GM20000 (cell line): Measurements from ENCODE around the gene TSHZ2.

Experiments
- DNase-seq: peaks from one replicate; pipeline ENCODE4 v3.0.0; 2012; ENCODE audit warnings: low spot score
- TF ChIP-seq, protein P1 (sequence below): IDR thresholded peaks from 2 replicates; pipeline ENCODE4 v1.5.1; 2012; ENCODE audit warnings: mild to moderate bottlenecking, control low read depth; ENCODE audit errors: extremely low read depth, missing control alignments

TSHZ2 gene

DNA sequence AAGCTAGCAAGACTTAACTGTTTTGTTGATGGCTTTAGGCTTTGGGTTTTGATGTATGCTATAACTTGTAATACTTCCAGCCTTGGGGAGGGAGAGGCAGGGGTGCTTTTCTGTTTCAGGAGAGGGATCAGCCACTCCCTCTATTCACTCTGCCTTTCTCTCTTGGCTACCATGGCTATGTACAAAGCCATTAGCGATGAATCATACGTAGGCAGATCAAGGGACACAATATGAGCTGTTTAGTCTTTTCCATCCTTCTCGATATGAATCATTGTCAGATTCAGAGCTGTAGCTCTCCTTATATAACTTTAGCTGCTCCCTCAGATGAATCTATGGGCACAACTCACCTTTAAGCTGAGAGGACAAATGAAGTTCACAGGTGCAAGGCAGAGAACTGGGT is 230.6 kb downstream of the TSHZ2 start:
- no peak for DNase-seq
- TF ChIP-seq, protein P1, sequence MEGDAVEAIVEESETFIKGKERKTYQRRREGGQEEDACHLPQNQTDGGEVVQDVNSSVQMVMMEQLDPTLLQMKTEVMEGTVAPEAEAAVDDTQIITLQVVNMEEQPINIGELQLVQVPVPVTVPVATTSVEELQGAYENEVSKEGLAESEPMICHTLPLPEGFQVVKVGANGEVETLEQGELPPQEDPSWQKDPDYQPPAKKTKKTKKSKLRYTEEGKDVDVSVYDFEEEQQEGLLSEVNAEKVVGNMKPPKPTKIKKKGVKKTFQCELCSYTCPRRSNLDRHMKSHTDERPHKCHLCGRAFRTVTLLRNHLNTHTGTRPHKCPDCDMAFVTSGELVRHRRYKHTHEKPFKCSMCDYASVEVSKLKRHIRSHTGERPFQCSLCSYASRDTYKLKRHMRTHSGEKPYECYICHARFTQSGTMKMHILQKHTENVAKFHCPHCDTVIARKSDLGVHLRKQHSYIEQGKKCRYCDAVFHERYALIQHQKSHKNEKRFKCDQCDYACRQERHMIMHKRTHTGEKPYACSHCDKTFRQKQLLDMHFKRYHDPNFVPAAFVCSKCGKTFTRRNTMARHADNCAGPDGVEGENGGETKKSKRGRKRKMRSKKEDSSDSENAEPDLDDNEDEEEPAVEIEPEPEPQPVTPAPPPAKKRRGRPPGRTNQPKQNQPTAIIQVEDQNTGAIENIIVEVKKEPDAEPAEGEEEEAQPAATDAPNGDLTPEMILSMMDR = no peak

DNA sequence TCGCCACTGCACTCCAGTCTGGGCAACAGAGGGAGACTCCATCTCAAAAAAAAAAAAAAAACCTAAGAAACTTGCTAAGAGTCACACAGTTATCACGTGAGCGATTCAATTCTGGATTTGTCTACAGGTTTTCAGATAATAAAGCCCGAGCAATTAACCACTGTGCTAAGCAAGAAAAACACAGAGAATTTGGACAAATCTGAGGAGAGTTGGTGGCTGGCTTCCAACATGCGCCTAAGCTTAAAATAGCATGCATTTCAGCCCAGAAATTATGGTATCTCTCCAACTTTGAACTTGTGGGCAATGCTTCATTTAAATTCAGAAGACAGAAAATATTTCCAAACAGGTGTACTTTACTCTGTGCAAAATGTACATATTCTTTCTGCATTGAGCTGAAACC is 232.9 kb downstream of the TSHZ2 start:
- no peak for DNase-seq
- TF ChIP-seq, protein P1 = no peak

DNA sequence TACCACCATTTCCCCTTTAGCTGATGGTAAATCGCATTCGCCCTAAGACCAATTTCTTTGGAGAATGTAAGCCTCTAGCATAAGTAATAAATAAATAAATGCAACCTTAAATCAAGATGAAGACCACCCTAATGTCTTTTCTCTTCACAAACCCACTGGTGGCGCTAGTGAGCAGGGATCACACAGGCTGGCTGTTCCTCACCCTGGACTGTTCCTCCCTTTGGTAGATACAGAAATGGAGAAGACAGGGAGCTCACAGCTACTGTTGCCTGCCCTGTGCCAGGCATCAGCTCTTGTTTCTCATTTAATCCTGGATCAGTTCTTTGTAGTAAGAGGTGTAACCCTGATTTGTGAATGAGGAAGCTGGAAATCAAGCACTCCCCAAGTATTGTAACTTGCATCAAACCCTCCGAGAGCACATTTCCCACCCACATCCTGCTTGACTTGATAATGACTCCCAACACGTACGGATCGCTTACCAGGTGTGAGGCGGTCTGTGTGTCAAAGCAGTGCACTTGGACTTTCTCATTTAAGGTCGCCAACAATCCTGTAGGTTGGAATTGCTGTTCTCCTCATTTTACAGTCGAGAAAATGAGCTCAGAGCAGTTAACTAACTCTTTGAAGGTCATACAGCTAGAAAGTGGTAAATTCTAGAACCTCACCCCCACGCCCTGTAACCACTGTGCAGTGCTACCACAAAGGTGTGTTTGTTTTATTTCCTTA is 236.1 kb downstream of the TSHZ2 start:
- no peak for DNase-seq
- TF ChIP-seq, protein P1 = no peak

DNA sequence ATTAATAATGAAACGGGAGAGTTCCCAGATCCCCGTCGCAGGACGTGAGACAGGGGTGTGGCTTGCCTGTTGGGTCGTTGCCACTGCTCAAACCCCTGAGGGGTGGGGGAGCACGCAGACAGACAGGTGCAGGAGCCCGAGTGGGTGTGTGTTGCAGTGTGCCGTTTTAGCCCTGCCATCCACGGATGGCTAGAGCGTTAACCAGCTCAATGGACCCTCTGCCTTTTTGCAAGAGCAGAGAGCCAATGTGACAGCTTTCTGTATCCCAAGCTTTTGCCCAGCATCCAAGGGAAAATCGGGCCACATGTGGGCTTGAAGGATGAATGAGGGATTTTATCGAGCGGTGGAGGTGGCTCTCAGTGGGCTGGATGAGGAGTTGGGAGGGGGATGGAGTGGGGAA is 237.9 kb downstream of the TSHZ2 start:
- no peak for DNase-seq
- TF ChIP-seq, protein P1 = no peak

DNA sequence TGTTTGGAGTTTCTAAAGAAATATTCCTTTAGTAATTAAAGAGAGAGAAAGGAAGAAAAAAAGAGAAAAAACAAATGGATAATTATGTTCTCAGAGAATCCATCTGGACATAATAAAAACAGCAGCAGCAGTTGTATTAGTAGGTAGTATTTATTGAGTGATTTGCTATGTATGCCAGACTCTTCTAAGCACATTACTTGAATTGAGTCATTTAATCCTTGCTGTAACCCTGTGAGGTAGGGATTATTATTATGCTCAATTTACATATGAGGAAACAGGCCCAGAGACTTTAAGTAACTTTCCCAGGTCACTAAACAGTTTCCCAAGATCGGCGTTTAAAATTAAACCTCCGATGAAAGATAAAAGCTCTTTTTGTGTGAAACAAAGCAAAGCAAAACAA is 238.8 kb downstream of the TSHZ2 start:
- no peak for DNase-seq
- TF ChIP-seq, protein P1 = no peak

DNA sequence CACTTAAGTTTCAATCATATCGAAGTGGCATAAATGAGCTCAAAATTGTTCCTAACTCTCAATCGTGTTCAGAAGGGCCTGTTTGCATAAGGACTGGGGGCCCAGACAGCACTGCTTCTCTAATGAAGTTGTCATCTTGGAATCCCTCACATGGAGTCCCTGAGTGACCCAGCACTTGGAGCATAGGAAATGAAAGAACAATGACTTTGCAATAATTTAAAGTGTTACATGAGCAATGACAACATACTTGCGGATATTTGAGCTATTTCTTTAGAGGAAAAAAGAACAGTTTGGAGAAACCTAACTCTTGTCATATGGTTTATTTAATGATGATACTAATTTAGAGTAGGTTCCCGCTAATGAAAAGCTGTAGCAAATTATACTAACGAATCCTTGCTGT is 239.9 kb downstream of the TSHZ2 start:
- no peak for DNase-seq
- TF ChIP-seq, protein P1 = no peak

DNA sequence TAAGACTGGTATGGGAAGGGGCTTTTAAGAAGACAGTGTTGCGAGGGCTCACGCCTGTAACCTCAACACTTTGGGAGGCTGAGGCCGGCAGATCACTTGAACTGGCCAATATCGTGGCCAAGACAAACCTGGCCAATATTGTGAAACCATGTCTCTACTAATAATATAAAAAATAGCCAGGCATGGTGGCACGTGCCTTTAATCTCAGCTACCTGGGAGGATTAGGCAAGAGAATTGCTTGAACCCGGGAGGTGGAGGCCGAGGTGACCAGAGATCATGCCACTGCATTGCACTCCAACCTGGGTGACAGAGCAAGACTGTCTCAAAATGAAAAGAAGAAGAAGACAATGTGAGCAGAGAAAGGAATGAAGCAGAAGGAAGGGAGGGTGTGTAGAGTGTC is 242.2 kb downstream of the TSHZ2 start:
- TF ChIP-seq, protein P1 = no peak
- DNase-seq = no peak
